Measurements from ENCODE around the gene UBL5.

UBL5 gene

DNA sequence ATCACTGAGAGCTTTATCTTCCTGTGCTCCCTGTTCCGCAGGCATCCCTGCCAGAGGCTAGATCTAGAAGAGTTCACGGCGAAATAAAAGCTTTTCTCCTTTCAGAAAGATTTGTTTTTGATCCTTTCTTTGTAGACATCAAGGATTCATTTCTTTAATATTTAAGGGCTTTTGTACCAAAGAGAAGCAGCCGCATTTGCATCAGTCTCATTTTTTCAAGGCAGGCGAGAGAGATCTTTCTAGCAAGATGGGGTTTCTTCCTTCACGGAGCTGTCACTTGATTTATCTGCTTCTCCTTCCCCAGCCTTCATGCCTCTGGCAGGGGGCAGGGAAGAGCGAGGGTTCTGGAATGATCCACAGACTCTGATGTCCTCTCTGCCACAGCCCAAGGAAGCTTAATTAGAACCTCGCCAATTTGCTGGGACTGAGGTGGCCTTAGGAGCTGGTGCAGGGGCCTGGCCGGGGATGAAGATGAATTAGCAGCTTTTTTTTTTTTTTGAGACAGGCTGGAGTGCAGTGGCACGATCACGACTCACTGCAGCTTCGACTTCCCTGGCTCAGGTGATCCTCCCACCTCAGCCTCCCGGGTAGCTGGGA lies 47.4 kb downstream of the UBL5 start:
- no peak overlapping the region for H3K27ac ChIP-seq
- TF ChIP-seq, protein P1, sequence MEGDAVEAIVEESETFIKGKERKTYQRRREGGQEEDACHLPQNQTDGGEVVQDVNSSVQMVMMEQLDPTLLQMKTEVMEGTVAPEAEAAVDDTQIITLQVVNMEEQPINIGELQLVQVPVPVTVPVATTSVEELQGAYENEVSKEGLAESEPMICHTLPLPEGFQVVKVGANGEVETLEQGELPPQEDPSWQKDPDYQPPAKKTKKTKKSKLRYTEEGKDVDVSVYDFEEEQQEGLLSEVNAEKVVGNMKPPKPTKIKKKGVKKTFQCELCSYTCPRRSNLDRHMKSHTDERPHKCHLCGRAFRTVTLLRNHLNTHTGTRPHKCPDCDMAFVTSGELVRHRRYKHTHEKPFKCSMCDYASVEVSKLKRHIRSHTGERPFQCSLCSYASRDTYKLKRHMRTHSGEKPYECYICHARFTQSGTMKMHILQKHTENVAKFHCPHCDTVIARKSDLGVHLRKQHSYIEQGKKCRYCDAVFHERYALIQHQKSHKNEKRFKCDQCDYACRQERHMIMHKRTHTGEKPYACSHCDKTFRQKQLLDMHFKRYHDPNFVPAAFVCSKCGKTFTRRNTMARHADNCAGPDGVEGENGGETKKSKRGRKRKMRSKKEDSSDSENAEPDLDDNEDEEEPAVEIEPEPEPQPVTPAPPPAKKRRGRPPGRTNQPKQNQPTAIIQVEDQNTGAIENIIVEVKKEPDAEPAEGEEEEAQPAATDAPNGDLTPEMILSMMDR (conservative IDR thresholded peaks at IDR 0.05) = no peak

DNA sequence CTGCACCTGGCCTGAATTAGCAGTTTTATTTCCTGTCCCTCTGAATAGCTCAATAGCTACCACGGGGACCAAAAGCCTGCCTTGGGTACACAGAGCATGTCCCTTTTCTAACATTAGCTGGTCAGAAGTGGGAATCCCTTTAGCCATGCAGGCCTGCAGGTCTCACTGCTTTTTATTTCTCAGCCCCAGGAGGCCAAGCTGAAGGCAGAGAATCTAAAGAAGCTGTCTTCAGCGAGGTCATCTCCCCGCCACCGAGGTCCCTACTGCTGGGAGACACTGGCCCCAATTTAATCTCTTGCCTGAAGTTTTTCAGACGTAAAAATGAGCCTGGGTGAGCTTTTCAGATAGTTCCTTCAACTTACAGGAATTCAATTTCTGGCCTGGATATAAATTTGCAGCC lies 48.1 kb downstream of the UBL5 start:
- TF ChIP-seq, protein P1 (conservative IDR thresholded peaks at IDR 0.05) = no peak
- no peak overlapping the region for H3K27ac ChIP-seq

DNA sequence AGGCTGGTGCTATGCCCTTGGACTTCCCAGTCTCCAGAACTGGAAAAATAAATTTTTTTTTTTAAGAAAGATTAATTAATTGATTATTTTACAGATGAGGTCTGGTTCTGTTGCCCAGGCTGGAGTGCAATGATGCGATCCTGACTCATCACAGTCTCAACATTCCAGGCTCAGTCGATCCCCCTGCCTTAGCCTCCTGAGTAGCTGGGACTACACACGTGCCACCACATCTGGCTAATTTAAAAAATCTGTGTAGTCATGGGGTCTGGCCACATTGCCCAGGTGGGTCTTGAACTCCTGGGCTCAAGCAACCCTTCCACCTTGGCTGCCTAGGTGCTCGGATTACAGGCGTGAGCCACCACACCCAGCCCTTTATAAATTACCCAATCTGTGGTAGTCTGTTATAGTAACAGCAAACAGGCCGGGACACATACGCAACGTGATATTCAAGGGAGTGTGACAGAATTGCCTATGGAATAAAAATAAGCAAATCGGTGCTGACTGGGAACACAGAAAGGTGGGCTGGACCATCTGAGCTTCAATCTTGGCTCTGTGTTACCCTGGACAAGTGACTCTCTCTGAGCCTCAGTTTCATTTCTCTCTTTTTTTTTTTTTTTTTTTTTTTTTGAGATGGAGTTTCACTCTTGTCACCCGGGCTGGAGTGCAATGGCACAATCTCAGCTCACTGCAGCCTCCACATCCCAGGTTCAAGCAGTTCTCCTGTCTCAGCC lies 50.2 kb downstream of the UBL5 start:
- TF ChIP-seq, protein P1 (conservative IDR thresholded peaks at IDR 0.05) = no peak
- H3K27ac ChIP-seq = no peak overlapping the region

DNA sequence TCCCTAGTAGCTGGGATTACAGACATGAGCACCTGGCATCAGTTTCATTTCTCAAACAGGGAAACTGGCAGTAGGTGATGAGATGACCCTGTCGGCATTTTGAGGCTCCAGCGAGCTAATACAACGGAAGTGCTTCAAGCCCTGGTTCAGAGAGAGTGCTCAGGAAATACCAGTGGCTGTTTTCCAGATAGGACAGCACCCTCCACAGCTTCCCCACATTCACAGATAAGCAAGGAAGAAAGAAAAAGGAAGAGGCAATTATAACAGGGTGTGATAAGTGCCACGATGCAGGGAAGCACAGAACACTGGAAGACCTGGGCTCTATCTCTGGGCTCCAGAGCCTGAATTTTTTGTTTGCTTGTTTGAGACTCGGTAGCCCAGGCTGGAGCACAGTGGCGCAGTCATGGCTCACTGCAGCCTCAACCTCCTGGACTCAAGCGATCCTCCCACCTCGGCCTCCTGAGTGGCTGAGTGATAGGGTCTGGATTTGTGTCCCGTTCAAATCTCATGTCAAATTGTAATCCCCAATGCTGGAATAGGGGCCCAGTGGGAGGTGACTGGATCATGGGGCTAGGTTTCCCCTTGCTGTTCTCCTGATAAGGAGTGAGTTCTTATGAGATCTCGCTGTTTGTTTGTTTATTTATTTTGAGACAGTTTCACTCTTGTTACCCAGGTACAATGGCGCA lies 50.9 kb downstream of the UBL5 start:
- H3K27ac ChIP-seq = no peak overlapping the region
- TF ChIP-seq, protein P1 (conservative IDR thresholded peaks at IDR 0.05) = no peak

All from VCaP (cell line).